A673 (cell line): ENCODE results near the gene INPP4A. TPM values are rescaled to one million over a fixed set of nuclear protein-coding genes. Genes with fewer than 3 reads are reported as not detected.

Experiments
- BruUV-seq: library from RNA; stranded (reverse); fragments of 400-500 nt; replicated peaks from 2 replicates; lab custom pipeline; 2021; lab: Mats Ljungman, UMichigan
- CTCF ChIA-PET: fragments of 300-600 bp; sonication (Branson Sonifier 250); formaldehyde crosslinking; loops from one replicate; lab custom pipeline; 2022; ENCODE audit warnings: antibody characterized with exemption; lab: Charles Lee
- POLR2A ChIA-PET: fragments of 300-600 bp; sonication (Branson Sonifier 250); formaldehyde crosslinking; loops from one replicate; lab custom pipeline; 2022; ENCODE audit warnings: antibody characterized with exemption; ENCODE audit not compliant: low non-redundant PET; lab: Charles Lee
- DNase-seq: peaks from one replicate; pipeline ENCODE4 v3.0.0-alpha.2; 2015; ENCODE audit warnings: low spot score
- H3K27ac ChIP-seq: fragments of 200-600 bp; sonication (generic); 2 replicates; pipeline ENCODE4 v1.5.1; 2016; ENCODE audit warnings: mixed run types, low read depth, mild to moderate bottlenecking, mixed read lengths, antibody characterized with exemption, low read length; ENCODE audit not compliant: poor library complexity, severe bottlenecking
- H3K27me3 ChIP-seq: fragments of 200-600 bp; sonication (generic); replicated peaks from 2 replicates; pipeline ENCODE4 v1.6.1; 2017; ENCODE audit warnings: mixed run types, low read depth, mild to moderate bottlenecking, mixed read lengths, antibody characterized with exemption, low read length; ENCODE audit not compliant: insufficient read depth, poor library complexity
- H3K36me3 ChIP-seq: fragments of 200-600 bp; sonication (generic); 2 replicates; pipeline ENCODE4 v1.6.1; 2016; ENCODE audit warnings: mixed run types, mild to moderate bottlenecking, mixed read lengths, antibody characterized with exemption, low read length; ENCODE audit not compliant: insufficient read depth, poor library complexity, severe bottlenecking
- H3K4me1 ChIP-seq: fragments of 200-600 bp; sonication (generic); 2 replicates; pipeline ENCODE4 v1.6.1; 2017; ENCODE audit warnings: mixed run types, mild to moderate bottlenecking, mixed read lengths, antibody characterized with exemption, low read length; ENCODE audit not compliant: insufficient read depth, poor library complexity, severe bottlenecking
- H3K4me3 ChIP-seq: fragments of 200-600 bp; sonication (generic); 2 replicates; pipeline ENCODE4 v1.5.1; 2016; ENCODE audit warnings: low read depth, mixed run types, mild to moderate bottlenecking, mixed read lengths, low read length; ENCODE audit not compliant: poor library complexity, severe bottlenecking
- H3K9me3 ChIP-seq: fragments of 200-600 bp; sonication (generic); 2 replicates; pipeline ENCODE4 v1.6.1; 2016; ENCODE audit warnings: mixed run types, low read depth, mild to moderate bottlenecking, mixed read lengths, antibody characterized with exemption, low read length; ENCODE audit not compliant: poor library complexity, severe bottlenecking
- EZH2 ChIP-seq: fragments of 200-600 bp; sonication (generic); IDR thresholded peaks from 2 replicates; pipeline ENCODE4 v1.6.1; 2017; ENCODE audit warnings: borderline replicate concordance, low read depth, mild to moderate bottlenecking, mixed read lengths, antibody characterized with exemption, low read length; ENCODE audit not compliant: poor library complexity, severe bottlenecking
- intact Hi-C: fragments of 100-400 bp; cut with micrococcal nuclease; formaldehyde crosslinking; loops from one replicate; pipeline ENCODE4 v1.10.0; 2022; ENCODE audit not compliant: unreplicated experiment
- total RNA-seq: library from RNA; stranded (reverse); gene quantifications from 2 replicates; pipeline ENCODE4 v1.2.3, GENCODE V29; 2021
- TF ChIP-seq, protein P1 (sequence below): fragments of 300-800, 200-600 bp; sonication (generic); conservative IDR thresholded peaks from 2 replicates; pipeline ENCODE4 v1.5.1; 2017; ENCODE audit warnings: low read depth, mild to moderate bottlenecking, antibody characterized with exemption, low read length, moderate library complexity, mixed read lengths

The INPP4A gene
- total RNA-seq, 1 experiment from 2014 or later: 33.5 TPM

GRCh38 chr2:98582523-98582922, 137.9 kb downstream of the INPP4A start:
- H3K36me3 ChIP-seq: peaks cover 3% of the 10 kb centered on the region
- no peaks in the 10 kb centered on the region for H3K4me1 ChIP-seq
- ChIA-PET CTCF (no interaction called here), POLR2A (no interaction called here)
- intact Hi-C loops: no loop called here
- no peak for DNase-seq
- no peaks in the 10 kb centered on the region for H3K9me3 ChIP-seq
- H3K4me3 ChIP-seq: no peak overlapping the region
- TF ChIP-seq EZH2: no peak
- BruUV-seq: no TSS peak
- H3K27ac ChIP-seq: no peak overlapping the region
- no peaks in the 10 kb centered on the region for H3K27me3 ChIP-seq

- TF ChIP-seq EZH2: no peak
- TF ChIP-seq, protein P1, sequence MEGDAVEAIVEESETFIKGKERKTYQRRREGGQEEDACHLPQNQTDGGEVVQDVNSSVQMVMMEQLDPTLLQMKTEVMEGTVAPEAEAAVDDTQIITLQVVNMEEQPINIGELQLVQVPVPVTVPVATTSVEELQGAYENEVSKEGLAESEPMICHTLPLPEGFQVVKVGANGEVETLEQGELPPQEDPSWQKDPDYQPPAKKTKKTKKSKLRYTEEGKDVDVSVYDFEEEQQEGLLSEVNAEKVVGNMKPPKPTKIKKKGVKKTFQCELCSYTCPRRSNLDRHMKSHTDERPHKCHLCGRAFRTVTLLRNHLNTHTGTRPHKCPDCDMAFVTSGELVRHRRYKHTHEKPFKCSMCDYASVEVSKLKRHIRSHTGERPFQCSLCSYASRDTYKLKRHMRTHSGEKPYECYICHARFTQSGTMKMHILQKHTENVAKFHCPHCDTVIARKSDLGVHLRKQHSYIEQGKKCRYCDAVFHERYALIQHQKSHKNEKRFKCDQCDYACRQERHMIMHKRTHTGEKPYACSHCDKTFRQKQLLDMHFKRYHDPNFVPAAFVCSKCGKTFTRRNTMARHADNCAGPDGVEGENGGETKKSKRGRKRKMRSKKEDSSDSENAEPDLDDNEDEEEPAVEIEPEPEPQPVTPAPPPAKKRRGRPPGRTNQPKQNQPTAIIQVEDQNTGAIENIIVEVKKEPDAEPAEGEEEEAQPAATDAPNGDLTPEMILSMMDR: no peak
- intact Hi-C loops: no loop called here
- Histone ChIP-seq H3K27me3 (no peaks in the 10 kb centered on the region), H3K27ac (no peak overlapping the region), H3K4me3 (no peak overlapping the region), H3K4me1 (no peaks in the 10 kb centered on the region), H3K36me3 (peaks cover 3% of the 10 kb centered on the region), H3K9me3 (no peaks in the 10 kb centered on the region)
- no peak for DNase-seq
- ChIA-PET POLR2A (no interaction called here), CTCF (no interaction called here)
- no TSS peak for BruUV-seq
Measured at GRCh38 chr2:98583276-98583675, 138.6 kb downstream of the INPP4A start.

DNA sequence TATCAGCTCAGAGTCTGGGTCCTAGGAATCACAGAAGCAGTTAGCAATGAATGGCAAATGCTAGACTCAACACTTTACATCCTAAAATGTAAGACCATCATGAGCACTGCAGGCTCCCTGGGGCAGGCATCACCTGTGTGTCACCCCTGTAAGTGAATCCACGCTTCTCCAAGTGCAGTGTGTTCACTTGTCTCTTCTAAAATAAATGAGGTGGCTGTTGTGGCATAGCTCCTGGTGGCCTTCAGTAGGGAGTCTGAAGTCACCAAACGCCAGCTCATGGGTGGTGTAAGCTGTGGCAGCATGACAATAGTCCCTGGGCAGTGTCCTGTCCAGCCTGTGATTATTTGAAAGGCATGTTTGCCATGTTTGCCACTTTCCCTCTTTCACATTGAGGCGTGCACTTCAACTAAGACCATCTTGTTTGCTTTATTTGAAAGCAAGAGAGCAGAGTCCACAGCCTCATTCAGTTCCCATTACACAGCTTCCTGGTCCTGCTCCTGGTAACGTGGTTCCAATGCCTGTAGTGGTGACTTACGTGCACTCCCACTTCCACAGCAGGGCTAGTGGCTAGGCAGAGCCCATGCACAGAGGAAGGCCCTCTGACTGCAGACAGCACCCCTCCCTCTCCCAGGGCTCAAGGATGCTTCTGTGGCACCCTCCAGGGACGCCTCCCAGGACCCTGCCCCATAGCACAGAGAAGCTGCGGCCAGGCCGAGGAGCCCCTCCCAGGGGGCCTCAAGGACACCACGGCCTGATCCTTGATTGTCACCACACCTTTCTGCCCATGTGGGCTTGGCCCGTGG, 139.4 kb downstream of the INPP4A start:
- intact Hi-C loops: no loop called here
- Histone ChIP-seq H3K9me3 (no peaks in the 10 kb centered on the region), H3K36me3 (no peaks in the 10 kb centered on the region), H3K27me3 (no peaks in the 10 kb centered on the region), H3K27ac (no peak overlapping the region), H3K4me3 (no peak overlapping the region), H3K4me1 (no peaks in the 10 kb centered on the region)
- BruUV-seq: no TSS peak
- no peak for DNase-seq
- POLR2A ChIA-PET: no interaction called here
- CTCF ChIA-PET: no interaction called here
- no peak for TF ChIP-seq EZH2
- TF ChIP-seq, protein P1: no peak
